Heart right ventricle (tissue), 16 donors: ENCODE results near the gene KLHDC7B. TPM values are rescaled to one million over a fixed set of nuclear protein-coding genes. Genes with fewer than 3 reads are reported as not detected.

ENCODE experiments used
- ATAC-seq, 8 donors: fragments of 200-7000 bp; cut with Tn5 transposase; one replicate each; pipeline ENCODE4 v1.9.1; 2020; ENCODE audit warnings: mild to moderate bottlenecking in 8 of 8, moderate library complexity in 8 of 8, moderate number of reproducible peaks in 1 of 8
- DNase-seq, 2 donors: peaks; one replicate each; pipeline ENCODE4 v3.0.0-alpha.2; 2020
- H3K27ac ChIP-seq, 10 donors: fragments of 200-600 bp; sonication (generic) in 2 of 10; one replicate each; pipeline versions ENCODE4 v1.5.0 to v1.8.0; 2020 to 2022; ENCODE audit warnings: mild to moderate bottlenecking in 3 of 10
- H3K27me3 ChIP-seq, 7 donors: fragments of 200-600 bp; one replicate each; pipeline ENCODE4 v1.8.0; 2021 to 2022; ENCODE audit warnings: mild to moderate bottlenecking in 2 of 7
- H3K36me3 ChIP-seq, 9 donors: fragments of 200-600 bp; sonication (generic) in 1 of 9; one replicate each; pipeline versions ENCODE4 v1.5.0 to v1.8.0; 2020 to 2022; ENCODE audit warnings: mild to moderate bottlenecking in 2 of 9
- H3K4me1 ChIP-seq, 9 donors: fragments of 200-600 bp; sonication (generic) in 1 of 9; one replicate each; pipeline versions ENCODE4 v1.5.0 to v1.8.0; 2020 to 2022; ENCODE audit warnings: mild to moderate bottlenecking in 4 of 9
- H3K4me3 ChIP-seq, 10 donors: fragments of 200-600 bp; sonication (generic) in 2 of 10; one replicate each; pipeline versions ENCODE4 v1.5.0 to v1.8.0; 2020 to 2022; ENCODE audit warnings: mild to moderate bottlenecking in 7 of 10, moderate library complexity in 2 of 10
- H3K9me3 ChIP-seq, 11 donors: fragments of 200-600 bp in 10 of 11; sonication (generic) in 2 of 11; one replicate each; pipeline versions ENCODE4 v1.5.0 to v1.8.0; 2013 to 2022; ENCODE audit warnings: mild to moderate bottlenecking in 2 of 11, control low read depth in 1 of 11, moderate library complexity in 1 of 11
- CTCF ChIP-seq, 9 donors: fragments of 200-600 bp; sonication (generic) in 2 of 9; IDR thresholded peaks; one replicate each; pipeline versions ENCODE4 v1.5.0 to v1.8.0; 2021 to 2022; ENCODE audit warnings: antibody characterized with exemption in 9 of 9, mild to moderate bottlenecking in 5 of 9, moderate library complexity in 1 of 9
- WGBS, 2 donors: extraction: QIAGEN DNeasy Blood & Tissue Kit; methylation state at CpG; one replicate each; pipeline ENCODE4 v1.1.7; 2013; ENCODE audit warnings: inconsistent platforms in 1 of 2; 5-methylcytosine and 5-hydroxymethylcytosine counted together
- intact Hi-C, 10 donors: fragments of 100-400 bp; cut with DNase I; formaldehyde crosslinking; loops; one replicate each; pipeline versions ENCODE4 v1.11.1 to v1.14.2; 2022
- polyA plus RNA-seq, 2 donors: library from polyadenylated mRNA; stranded (reverse); fragments of 200-250 nt; gene quantifications; one replicate each; pipeline ENCODE4 v1.2.3, GENCODE V29; 2013
- total RNA-seq, 10 donors: library from RNA; stranded (reverse); fragmentation: NEBNext Ultra II Directional in 3 of 10; extraction: Animal tissue kit (Norgen Biotek cat#: 25700) in 3 of 10; gene quantifications; one replicate each; pipeline versions ENCODE4 v1.2.1 to v1.2.4, GENCODE V29; 2021 to 2023
- donor health status: Arrhythmogenic right ventricular cardiomyopathy.
- donor health status: ischemic (EF 13 %, LVEDD 7.1; RV severe dilation, severe dysfunction).
- donor health status: healthy with polysubstance abuse.
- donor health status: DM: no; HTN: yes; CAD: no.
- donor health status: DM: no; HTN: no; CAD: no.
- donor health status: ischemic (EF 25% LVEDD 6.9; RV normal size, moderate dysfunction).
- donor health status: ischemic (EF 25% LVEDD 5.7; RV mildly dilated, moderate dysfunction).
- donor health status: healthy.
- donor health status: DM: yes; HTN: yes; CAD: no.
- donor health status: Ischemic cardiomyopathy.
- donor health status: ischemic (EF 35%, LVEDD 5.7; RV mildly dilated, moderate dysfunction).
- donor health status: nonischemic (EF 11% LVEDD 7.7; RV severe dilation, severe dysfunction).
- donor health status: DM: yes; HTN: yes; CAD: no.
- donor health status: PGD.
- donor health status: ischemic (EF 29% LVEDD 5.4; RV normal size, mild dysfunction).
- donor health status: nonischemic (EF 23%, LVEDD 6.1; RV moderate dilation, normal function).

The KLHDC7B gene
- total and polyA plus RNA-seq, 12 donors = 0.10 to 1.3 (median 0.13) TPM; not detected in 7

- Histone ChIP-seq H3K36me3 (peaks cover 0 to 29% (median 6%) of the 10 kb centered on the region in 9 donors), H3K4me1 (peaks cover 5 to 46% (median 36%) of the 10 kb centered on the region in 9 donors), H3K9me3 (no peaks in the 10 kb centered on the region), H3K27ac (peak overlapping the region; percentile 96 to 100 (median 97)), H3K4me3 (peak overlapping the region; percentile 58 to 88 (median 78)), H3K27me3 (no peaks in the 10 kb centered on the region)
- TF ChIP-seq CTCF (IDR thresholded peaks at IDR 0.05) = peak in 1 of 9 donors; percentile 8
- ATAC-seq (peak; percentile 1 to 42 (median 9)), DNase-seq (no peak)
- intact Hi-C loops = loop anchor here in 3 of 10 donors (2.0 to 5.0 kb wide), 3 partner anchors 21 to 61 kb away; partner anchors contain the start of gene SYCE3 (in 1 of the 3)
- WGBS, 2 donors = 7 to 9% methylated on average over 36 to 37 of the region's 37 CpGs
These were observed 37.7 kb downstream of the KLHDC7B start for GRCh38 chr22:50583294-50583861.

DNA sequence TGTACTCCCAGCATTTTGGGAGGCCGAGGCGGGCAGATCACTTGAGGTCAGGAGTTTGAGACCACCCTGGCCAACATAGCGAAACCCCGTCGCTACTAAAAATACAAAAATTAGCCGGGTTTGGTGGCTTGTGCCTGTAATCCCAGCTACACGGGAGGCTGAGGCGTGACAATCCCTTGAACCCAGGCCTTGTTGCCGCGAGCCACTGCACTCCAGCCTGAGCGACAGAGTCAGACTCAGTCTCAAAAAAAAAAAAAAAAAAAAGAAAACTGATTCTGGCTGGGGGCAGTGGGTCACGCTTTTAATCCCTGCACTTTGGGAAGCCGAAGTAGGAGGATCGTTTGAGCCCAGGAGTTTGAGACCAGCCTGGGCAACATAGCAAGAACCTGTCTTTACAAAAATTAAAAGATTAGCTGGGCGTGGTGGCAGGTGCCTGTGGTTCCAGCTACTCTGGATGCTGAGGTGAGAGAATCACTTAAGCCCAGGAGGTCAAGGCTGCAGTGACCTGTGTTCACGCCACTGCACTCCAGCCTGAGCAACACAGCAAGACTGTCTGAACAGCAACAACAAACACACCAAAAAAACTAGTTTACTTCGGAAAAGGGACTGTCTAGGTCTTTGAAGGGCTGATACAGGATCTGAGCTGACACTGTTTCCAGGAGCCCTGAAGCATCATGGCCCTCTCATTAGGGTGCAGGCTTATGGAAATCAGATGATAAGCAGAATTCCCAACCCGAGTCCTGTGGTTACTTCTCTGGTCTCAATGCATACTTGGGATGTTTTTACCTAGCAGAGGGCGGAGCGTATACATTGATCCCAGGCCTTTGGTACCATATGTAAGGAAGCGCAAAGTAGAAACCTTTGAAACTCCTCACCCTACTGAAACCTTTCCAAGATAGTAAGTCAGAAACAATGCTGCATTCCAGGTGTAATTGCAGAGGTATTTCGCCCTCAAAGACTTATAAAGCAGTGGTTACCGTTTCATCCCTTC, 38.7 kb downstream of the KLHDC7B start:
- Histone ChIP-seq H3K4me1 (peaks cover 0 to 36% (median 26%) of the 10 kb centered on the region in 9 donors), H3K27ac (no peak overlapping the region), H3K36me3 (peaks cover 0 to 19% (median 2%) of the 10 kb centered on the region in 9 donors), H3K9me3 (no peaks in the 10 kb centered on the region), H3K4me3 (no peak overlapping the region), H3K27me3 (no peaks in the 10 kb centered on the region)
- intact Hi-C loops = loop anchor here in 1 of 10 donors (5.0 kb wide), 1 partner anchor 62 kb away; no protein-coding TSS in a partner anchor
- DNase-seq (no peak), ATAC-seq (no peak)
- no peak for TF ChIP-seq CTCF (IDR thresholded peaks at IDR 0.05)
- WGBS, 2 donors = 94 to 96% methylated on average over 23 of the region's 23 CpGs

GRCh38 chr22:50585238-50585637, 39.5 kb downstream of the KLHDC7B start:
- H3K27me3 ChIP-seq = no peaks in the 10 kb centered on the region
- intact Hi-C loops = no loop called here
- ATAC-seq = no peak
- TF ChIP-seq CTCF (IDR thresholded peaks at IDR 0.05) = no peak
- peaks cover 0 to 29% (median 22%) of the 10 kb centered on the region in 9 donors for H3K4me1 ChIP-seq
- no peaks in the 10 kb centered on the region for H3K9me3 ChIP-seq
- peaks cover 0 to 11% (median 0%) of the 10 kb centered on the region in 9 donors for H3K36me3 ChIP-seq
- 88 to 90% methylated on average over 3 of the region's 3 CpGs for WGBS, 2 donors
- no peak for DNase-seq
- H3K27ac ChIP-seq = no peak overlapping the region
- H3K4me3 ChIP-seq = no peak overlapping the region

- H3K36me3 ChIP-seq = peaks cover 0 to 6% (median 0%) of the 10 kb centered on the region in 9 donors
- no peak overlapping the region for H3K27ac ChIP-seq
- ATAC-seq (no peak), DNase-seq (no peak)
- TF ChIP-seq CTCF (IDR thresholded peaks at IDR 0.05) = no peak
- H3K4me1 ChIP-seq = peaks cover 0 to 24% (median 20%) of the 10 kb centered on the region in 9 donors
- no peaks in the 10 kb centered on the region for H3K9me3 ChIP-seq
- intact Hi-C loops = no loop called here
- WGBS, 2 donors = 89 to 94% methylated on average over 8 of the region's 8 CpGs
- H3K27me3 ChIP-seq = no peaks in the 10 kb centered on the region
- no peak overlapping the region for H3K4me3 ChIP-seq
These were observed 40.1 kb downstream of the KLHDC7B start for GRCh38 chr22:50585781-50586180.
